ENCODE measurements around the gene FERMT2.

FERMT2 gene

GRCh38 chr14:52902971-52903619 lies 47.8 kb downstream of the FERMT2 start:
- no peak for DNase-seq (ENCODE audit: low read depth in 2 of 2)

- DNase-seq (ENCODE audit: low read depth in 2 of 2): no peak
Observed at GRCh38 chr14:52901357-52901980, 49.4 kb downstream of the FERMT2 start.

GRCh38 chr14:52900731-52901130 lies 50.1 kb downstream of the FERMT2 start:
- no peak for DNase-seq (ENCODE audit: low read depth in 2 of 2)

- DNase-seq (ENCODE audit: low read depth in 2 of 2): no peak
Observed at GRCh38 chr14:52898496-52898895, 52.4 kb downstream of the FERMT2 start.

GRCh38 chr14:52895000-52895399 lies 55.9 kb downstream of the FERMT2 start:
- no peak for DNase-seq (ENCODE audit: low read depth in 2 of 2)

GRCh38 chr14:52891800-52892199 lies 59.0 kb downstream of the FERMT2 start:
- no peak for DNase-seq (ENCODE audit: low read depth in 2 of 2)

- DNase-seq (ENCODE audit: low read depth in 2 of 2): no peak
Observed at GRCh38 chr14:52888839-52889838, 61.7 kb downstream of the FERMT2 start.

- DNase-seq (ENCODE audit: low read depth in 2 of 2): no peak
Observed at GRCh38 chr14:52888159-52888558, 62.7 kb downstream of the FERMT2 start.

- no peak for DNase-seq (ENCODE audit: low read depth in 2 of 2)
Observed at GRCh38 chr14:52885230-52885629, 65.6 kb downstream of the FERMT2 start.

GRCh38 chr14:52883658-52884057 lies 67.2 kb downstream of the FERMT2 start:
- no peak for DNase-seq (ENCODE audit: low read depth in 2 of 2)

- no peak for DNase-seq (ENCODE audit: low read depth in 2 of 2)
Observed at GRCh38 chr14:52882824-52883223, 68.0 kb downstream of the FERMT2 start.

- DNase-seq (ENCODE audit: low read depth in 2 of 2): no peak
Observed at GRCh38 chr14:52879958-52880357, 70.9 kb downstream of the FERMT2 start.

GRCh38 chr14:52878946-52879345 lies 71.9 kb downstream of the FERMT2 start:
- DNase-seq (ENCODE audit: low read depth in 2 of 2): no peak

GRCh38 chr14:52878469-52878868 lies 72.4 kb downstream of the FERMT2 start:
- DNase-seq (ENCODE audit: low read depth in 2 of 2): no peak

- no peak for DNase-seq (ENCODE audit: low read depth in 2 of 2)
Observed at GRCh38 chr14:52877628-52878027, 73.2 kb downstream of the FERMT2 start.

GRCh38 chr14:52876806-52877205 lies 74.0 kb downstream of the FERMT2 start:
- no peak for DNase-seq (ENCODE audit: low read depth in 2 of 2)

GRCh38 chr14:52876311-52876710 lies 74.5 kb downstream of the FERMT2 start:
- no peak for DNase-seq (ENCODE audit: low read depth in 2 of 2)

- DNase-seq (ENCODE audit: low read depth in 2 of 2): no peak
Observed at GRCh38 chr14:52875707-52876106, 75.1 kb downstream of the FERMT2 start.

- DNase-seq (ENCODE audit: low read depth in 2 of 2): no peak
Observed at GRCh38 chr14:52874389-52874788, 76.5 kb downstream of the FERMT2 start.

GRCh38 chr14:52873694-52874093 lies 77.2 kb downstream of the FERMT2 start:
- DNase-seq (ENCODE audit: low read depth in 2 of 2): no peak

GRCh38 chr14:52873065-52873464 lies 77.8 kb downstream of the FERMT2 start:
- no peak for DNase-seq (ENCODE audit: low read depth in 2 of 2)

- no peak for DNase-seq (ENCODE audit: low read depth in 2 of 2)
Observed at GRCh38 chr14:52871606-52872005, 79.2 kb downstream of the FERMT2 start.
